Peyer's patch (tissue), 4 donors: Measurements from ENCODE around the gene KIAA1671. TPM values are rescaled to one million over a fixed set of nuclear protein-coding genes. Genes with fewer than 3 reads are reported as not detected.
"Not testable (repeated sequence)": the region's sequence is repeated elsewhere in the genome, so short reads cannot be mapped to it uniquely, and the experiment has no call there.

ENCODE experiments used
- DNase-seq, 3 donors: peaks; one replicate each; pipeline ENCODE4 v3.0.0-alpha.2; 2017 to 2019
- H3K27ac ChIP-seq, 4 donors: fragments of 200-600 bp; sonication (generic); one replicate each; pipeline ENCODE4 v1.5.1; 2016 to 2019
- H3K27me3 ChIP-seq, 2 donors: fragments of 200-600 bp; sonication (generic); one replicate each; pipeline ENCODE4 v1.5.1; 2019
- H3K36me3 ChIP-seq, 3 donors: fragments of 200-600 bp; sonication (generic); one replicate each; pipeline ENCODE4 v1.5.1; 2016 to 2019
- H3K4me1 ChIP-seq, 4 donors: fragments of 200-600 bp; sonication (generic); one replicate each; pipeline ENCODE4 v1.5.1; 2016 to 2019
- H3K4me3 ChIP-seq, 4 donors: fragments of 200-600 bp; sonication (generic); 1 replicate in 3 of 4; 2 replicates in 1 of 4; pipeline ENCODE4 v1.5.1; 2016 to 2019; ENCODE audit warnings: mild to moderate bottlenecking in 1 of 4
- H3K9me3 ChIP-seq, 4 donors: fragments of 200-600 bp; sonication (generic); one replicate each; pipeline ENCODE4 v1.5.1; 2016 to 2019; ENCODE audit warnings: mild to moderate bottlenecking in 1 of 4
- POLR2A ChIP-seq, 2 donors: fragments of 450-650 bp; IDR thresholded peaks; one replicate each; pipeline ENCODE4 v1.5.1; 2017; ENCODE audit warnings: antibody characterized with exemption in 2 of 2, mild to moderate bottlenecking in 2 of 2, moderate library complexity in 2 of 2
- total RNA-seq, 4 donors: library from RNA; depleted of rRNA; stranded (reverse); fragments of >200 nt; gene quantifications; one replicate each; pipeline ENCODE4 v1.1.0, GENCODE V29; 2016
- TF ChIP-seq, protein P1 (sequence below), 6 experiments: fragments of 450-650 bp in 4 of 6; fragments of 200-600 bp in 2 of 6; sonication (generic) in 1 of 6; IDR thresholded peaks; one replicate each; pipeline ENCODE4 v1.5.1; 2017 to 2019; ENCODE audit warnings: antibody characterized with exemption in 6 of 6, mild to moderate bottlenecking in 3 of 6, moderate library complexity in 1 of 6

Gene KIAA1671
- 100 to 1,000 TPM in 3 of 4 donors, 10 to 100 TPM in 1; 41.3 to 149 (median 113) TPM for total RNA-seq

DNA sequence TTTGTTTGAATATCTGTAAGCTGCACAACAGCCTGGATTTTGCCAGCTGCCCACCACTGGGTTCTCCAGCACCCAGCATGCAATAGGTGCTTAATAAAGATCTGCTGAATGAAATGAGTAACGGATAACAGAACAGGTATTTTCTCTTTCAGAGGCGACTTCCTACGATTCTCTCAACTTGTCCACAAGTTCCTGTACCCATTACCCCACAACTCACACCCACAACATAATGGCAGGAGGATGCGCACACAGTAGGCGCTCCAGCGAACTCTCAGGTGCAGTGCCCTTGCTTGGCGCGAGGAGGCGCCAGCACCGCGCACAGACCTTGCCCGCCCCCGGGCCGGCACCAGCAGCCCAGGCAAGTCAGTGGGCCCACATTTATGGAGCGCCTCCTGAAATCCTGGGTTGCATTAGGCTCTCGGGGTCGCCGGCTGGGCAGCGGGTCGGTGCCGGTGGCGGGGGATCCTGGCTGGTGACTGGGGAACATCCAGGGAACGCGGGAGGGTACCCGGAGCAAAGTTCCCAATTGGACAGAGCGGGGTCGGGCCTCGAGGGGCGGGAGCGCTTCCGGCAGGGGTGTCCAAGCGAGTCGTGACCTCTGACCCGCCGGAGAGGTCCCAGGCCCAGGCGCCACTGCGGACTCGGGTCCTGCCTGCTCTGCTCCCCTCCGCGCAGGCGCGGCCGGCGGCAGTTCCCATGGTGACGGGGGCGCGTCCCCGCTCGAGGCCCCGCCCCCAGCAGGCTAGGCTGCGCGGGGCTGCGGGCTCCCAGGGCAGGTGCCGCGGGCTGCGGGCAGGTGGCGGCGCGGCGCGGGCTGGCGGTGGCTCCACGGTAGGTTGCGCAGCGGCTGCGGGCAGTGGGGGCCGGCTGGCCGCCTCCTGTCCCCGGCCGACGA lies at the start of gene KIAA1671:
Gene KIAA1671 (plus strand): TSS at position 775 of the 895 bp plus-strand sequence. CDS start 75,284 bp downstream, outside the sequence.
- Histone ChIP-seq H3K36me3 (no peaks in the 10 kb centered on the region), H3K4me3 (peak within 1 kb of the TSS; percentile 51 to 90 (median 59)), H3K9me3 (no peaks in the 10 kb centered on the region), H3K27me3 (no peaks in the 10 kb centered on the region), H3K4me1 (peaks cover 0 to 23% (median 2%) of the 10 kb centered on the region in 4 donors), H3K27ac (peak within 1 kb of the TSS; percentile 58 to 98 (median 80))
- DNase-seq, result peak; percentile 41 to 96 (median 90)
- TF ChIP-seq, protein P1, sequence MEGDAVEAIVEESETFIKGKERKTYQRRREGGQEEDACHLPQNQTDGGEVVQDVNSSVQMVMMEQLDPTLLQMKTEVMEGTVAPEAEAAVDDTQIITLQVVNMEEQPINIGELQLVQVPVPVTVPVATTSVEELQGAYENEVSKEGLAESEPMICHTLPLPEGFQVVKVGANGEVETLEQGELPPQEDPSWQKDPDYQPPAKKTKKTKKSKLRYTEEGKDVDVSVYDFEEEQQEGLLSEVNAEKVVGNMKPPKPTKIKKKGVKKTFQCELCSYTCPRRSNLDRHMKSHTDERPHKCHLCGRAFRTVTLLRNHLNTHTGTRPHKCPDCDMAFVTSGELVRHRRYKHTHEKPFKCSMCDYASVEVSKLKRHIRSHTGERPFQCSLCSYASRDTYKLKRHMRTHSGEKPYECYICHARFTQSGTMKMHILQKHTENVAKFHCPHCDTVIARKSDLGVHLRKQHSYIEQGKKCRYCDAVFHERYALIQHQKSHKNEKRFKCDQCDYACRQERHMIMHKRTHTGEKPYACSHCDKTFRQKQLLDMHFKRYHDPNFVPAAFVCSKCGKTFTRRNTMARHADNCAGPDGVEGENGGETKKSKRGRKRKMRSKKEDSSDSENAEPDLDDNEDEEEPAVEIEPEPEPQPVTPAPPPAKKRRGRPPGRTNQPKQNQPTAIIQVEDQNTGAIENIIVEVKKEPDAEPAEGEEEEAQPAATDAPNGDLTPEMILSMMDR (IDR thresholded peaks at IDR 0.05), result peak; percentile 55 to 99 (median 89)
- peak in 1 of 2 donors; percentile 94 for TF ChIP-seq POLR2A (IDR thresholded peaks at IDR 0.05)

DNA sequence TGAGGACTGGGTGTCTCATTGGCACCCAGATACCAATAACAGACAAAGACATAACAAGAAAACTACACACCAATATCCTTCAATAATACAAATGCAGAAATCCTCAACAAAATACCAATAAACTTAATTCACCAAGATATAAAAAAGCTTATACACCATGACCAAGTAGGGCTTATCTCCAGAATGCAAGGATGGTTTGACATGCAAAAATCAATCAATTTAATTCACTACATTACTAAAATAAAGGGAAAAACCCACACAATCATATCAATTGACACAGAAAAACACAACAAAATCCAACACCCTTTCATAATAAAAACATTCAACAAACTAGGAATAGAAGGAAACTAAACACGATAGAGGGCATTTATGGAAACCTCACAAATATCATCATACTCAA lies 46.6 kb upstream of the KIAA1671 start:
- TF ChIP-seq, protein P1 (IDR thresholded peaks at IDR 0.05), result no peak
- TF ChIP-seq POLR2A (IDR thresholded peaks at IDR 0.05), result no peak
- no peak overlapping the region for H3K27ac ChIP-seq
- no peaks in the 10 kb centered on the region for H3K27me3 ChIP-seq
- no peaks in the 10 kb centered on the region for H3K4me1 ChIP-seq
- DNase-seq, result no peak
- no peak overlapping the region for H3K4me3 ChIP-seq
- peaks cover 0 to 9% (median 0%) of the 10 kb centered on the region in 4 donors for H3K9me3 ChIP-seq
- no peaks in the 10 kb centered on the region for H3K36me3 ChIP-seq

DNA sequence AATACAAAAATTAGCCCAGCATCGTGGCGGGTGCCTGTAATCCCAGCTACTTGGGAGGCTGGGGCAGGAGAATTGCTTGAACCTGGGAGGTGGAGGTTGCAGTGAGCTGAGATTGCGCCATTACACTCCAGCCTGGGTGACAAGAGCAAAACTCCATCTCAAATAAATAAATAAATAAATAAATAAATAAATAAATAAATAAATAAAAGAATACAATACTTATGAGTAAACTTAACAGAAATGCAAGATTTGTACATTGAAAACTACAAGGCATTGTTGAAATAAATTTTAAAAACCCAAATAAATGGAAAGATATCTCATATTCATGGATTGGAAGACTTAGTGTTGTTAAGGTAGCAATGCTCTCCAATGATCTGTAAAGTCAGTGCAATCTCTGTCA lies 45.4 kb upstream of the KIAA1671 start:
- not testable (repeated sequence) for H3K36me3 ChIP-seq, DNase-seq, H3K27me3 ChIP-seq, H3K4me3 ChIP-seq, H3K9me3 ChIP-seq, H3K27ac ChIP-seq, H3K4me1 ChIP-seq

DNA sequence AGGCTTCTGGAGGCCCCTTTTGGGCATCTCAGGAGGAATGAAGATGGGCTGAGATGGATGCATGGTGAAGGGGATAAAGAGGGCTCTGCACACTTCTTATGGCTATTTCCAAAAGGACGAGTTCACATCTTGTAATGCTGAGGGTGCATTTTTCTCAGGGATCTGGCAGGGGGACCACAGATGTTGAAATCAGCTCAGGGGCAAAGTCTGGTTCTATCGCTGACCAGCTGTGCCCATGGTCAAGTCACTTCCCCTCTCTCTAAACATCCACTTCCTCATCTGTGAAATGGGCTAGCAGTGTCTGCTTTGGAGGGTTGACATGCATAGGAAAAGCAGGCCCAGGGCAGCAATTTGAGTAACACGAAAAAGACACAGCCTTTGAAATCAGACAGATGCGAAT lies 32.5 kb upstream of the KIAA1671 start:
- Histone ChIP-seq H3K4me1 (no peaks in the 10 kb centered on the region), H3K27ac (no peak overlapping the region), H3K36me3 (no peaks in the 10 kb centered on the region), H3K27me3 (no peaks in the 10 kb centered on the region), H3K9me3 (no peaks in the 10 kb centered on the region), H3K4me3 (no peak overlapping the region)
- no peak for DNase-seq
- TF ChIP-seq POLR2A (IDR thresholded peaks at IDR 0.05), result no peak
- TF ChIP-seq, protein P1 (IDR thresholded peaks at IDR 0.05), result no peak

DNA sequence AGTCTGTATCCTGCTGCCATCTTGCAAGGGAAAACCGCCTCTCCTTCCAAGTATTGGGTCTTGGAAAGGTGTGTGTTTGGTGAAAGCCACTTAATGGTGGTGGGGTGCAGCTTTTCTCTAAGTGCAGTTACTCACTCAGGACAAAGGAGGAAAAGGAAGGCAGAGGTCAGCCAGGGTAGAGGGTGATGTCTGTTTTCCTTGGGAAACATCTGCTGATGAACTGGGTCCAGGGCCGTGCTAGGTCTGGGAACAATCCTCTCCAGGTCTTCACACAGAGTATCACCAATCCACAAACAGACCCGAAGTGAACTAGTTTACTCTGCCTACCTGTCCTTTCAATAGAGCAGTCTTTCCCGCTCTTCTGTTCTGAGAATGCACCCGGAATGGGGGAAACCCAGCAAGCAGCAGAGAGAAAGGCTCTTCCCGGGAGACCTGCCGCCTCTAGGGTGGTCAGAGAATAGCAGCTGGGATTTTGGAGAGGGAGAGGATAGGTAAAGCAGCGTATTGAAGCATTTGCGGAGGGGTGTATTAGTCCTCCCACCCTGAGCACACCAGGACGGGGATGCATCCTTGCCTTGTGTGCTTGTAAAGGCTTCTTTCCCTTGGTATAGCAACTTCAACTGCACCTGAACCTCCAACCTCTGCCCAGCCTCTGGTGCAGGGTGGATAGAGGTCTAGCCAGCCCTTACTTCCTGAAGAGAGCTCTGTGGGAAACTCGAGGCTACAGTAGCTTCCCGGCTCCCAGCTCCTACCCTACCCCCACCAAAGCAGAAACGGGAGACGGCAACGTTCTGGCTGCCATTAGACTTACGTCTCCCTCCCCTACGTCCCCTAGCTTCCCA lies 26.7 kb upstream of the KIAA1671 start:
- Histone ChIP-seq H3K4me3 (no peak overlapping the region), H3K4me1 (no peaks in the 10 kb centered on the region), H3K9me3 (no peaks in the 10 kb centered on the region), H3K27ac (no peak overlapping the region), H3K36me3 (no peaks in the 10 kb centered on the region), H3K27me3 (no peaks in the 10 kb centered on the region)
- TF ChIP-seq, protein P1 (IDR thresholded peaks at IDR 0.05), result no peak
- TF ChIP-seq POLR2A (IDR thresholded peaks at IDR 0.05), result no peak
- DNase-seq, result no peak

DNA sequence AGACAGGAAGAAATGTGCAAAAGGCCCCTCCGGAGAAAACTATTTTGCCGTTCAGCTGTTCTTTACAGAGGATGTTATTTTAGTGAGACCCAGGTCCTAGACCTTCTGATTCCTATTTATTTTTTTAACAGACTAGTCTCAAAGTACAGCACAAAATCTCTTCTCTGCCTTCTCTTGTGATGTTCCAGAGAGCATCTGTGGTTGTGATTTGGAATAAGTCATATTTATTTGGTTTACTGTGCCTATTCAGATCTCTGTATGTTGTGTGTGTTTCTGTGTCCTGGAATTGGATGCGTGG lies 26.1 kb upstream of the KIAA1671 start:
- no peaks in the 10 kb centered on the region for H3K4me1 ChIP-seq
- H3K27me3 ChIP-seq, result no peaks in the 10 kb centered on the region
- H3K36me3 ChIP-seq, result no peaks in the 10 kb centered on the region
- H3K4me3 ChIP-seq, result no peak overlapping the region
- TF ChIP-seq POLR2A (IDR thresholded peaks at IDR 0.05), result no peak
- TF ChIP-seq, protein P1 (IDR thresholded peaks at IDR 0.05), result no peak
- DNase-seq, result no peak
- no peak overlapping the region for H3K27ac ChIP-seq
- H3K9me3 ChIP-seq, result no peaks in the 10 kb centered on the region
